CD4-positive, alpha-beta memory T cell (primary cell): ENCODE results near the gene CDH7. TPM values are rescaled to one million over a fixed set of nuclear protein-coding genes. Genes with fewer than 3 reads are reported as not detected.

Experiments
- CTCF ChIA-PET: fragments of 350-600 bp; sonication (Branson Sonifier 250); formaldehyde crosslinking; loops from one replicate; lab custom pipeline; 2021; ENCODE audit warnings: inconsistent platforms; ENCODE audit not compliant: partially characterized antibody; lab: Charles Lee
- POLR2A ChIA-PET: fragments of 350-600 bp; sonication (Branson Sonifier 250); formaldehyde crosslinking; loops from one replicate; lab custom pipeline; 2021; ENCODE audit not compliant: partially characterized antibody; lab: Charles Lee
- DNase-seq, 5 donors: peaks; one replicate each; pipeline versions ENCODE4 v3.0.0 to v3.0.0-alpha.2; 2020 to 2022; ENCODE audit warnings: mixed read lengths in 1 of 5
- H3K27ac ChIP-seq: one replicate; pipeline ENCODE4 v1.7.0; 2013; ENCODE audit warnings: low read depth, low read length
- H3K27me3 ChIP-seq: 2 replicates; pipeline ENCODE4 v1.7.0; 2013; ENCODE audit warnings: mild to moderate bottlenecking, low read length, moderate library complexity; ENCODE audit not compliant: insufficient read depth
- H3K36me3 ChIP-seq: 2 replicates; pipeline ENCODE4 v1.7.0; 2013; ENCODE audit warnings: mild to moderate bottlenecking, low read length, moderate library complexity; ENCODE audit not compliant: insufficient read depth
- H3K4me1 ChIP-seq: 2 replicates; pipeline ENCODE4 v1.7.0; 2013; ENCODE audit warnings: mild to moderate bottlenecking, low read length, moderate library complexity; ENCODE audit not compliant: insufficient read depth
- H3K4me3 ChIP-seq, 2 donors: one replicate each; pipeline ENCODE4 v1.7.0; 2013; ENCODE audit warnings: low read length in 2 of 2, mild to moderate bottlenecking in 1 of 2
- H3K9me3 ChIP-seq, 2 donors: one replicate each; pipeline ENCODE4 v1.7.0; 2013; ENCODE audit warnings: low read length in 2 of 2, control low read depth in 1 of 2; ENCODE audit not compliant: control insufficient read depth in 1 of 2
- H3K27ac Mint-ChIP-seq, 7 donors: one replicate each; pipeline ENCODE4 v1.8.0; 2020 to 2021; ENCODE audit warnings: mixed read lengths in 7 of 7, mild to moderate bottlenecking in 6 of 7, inconsistent platforms in 3 of 7, moderate library complexity in 3 of 7
- H3K27me3 Mint-ChIP-seq, 2 donors: one replicate each; pipeline ENCODE4 v1.8.0; 2020 to 2021; ENCODE audit warnings: mixed read lengths in 2 of 2
- H3K36me3 Mint-ChIP-seq, 2 donors: one replicate each; pipeline ENCODE4 v1.8.0; 2020 to 2021; ENCODE audit warnings: mixed read lengths in 2 of 2, inconsistent platforms in 1 of 2, mild to moderate bottlenecking in 1 of 2
- H3K4me1 Mint-ChIP-seq, 4 donors: one replicate each; pipeline ENCODE4 v1.8.0; 2020 to 2021; ENCODE audit warnings: mixed read lengths in 4 of 4, mild to moderate bottlenecking in 1 of 4
- H3K4me3 Mint-ChIP-seq, 8 donors: one replicate each; pipeline ENCODE4 v1.8.0; 2020 to 2021; ENCODE audit warnings: mixed read lengths in 8 of 8, mild to moderate bottlenecking in 7 of 8, moderate library complexity in 6 of 8, inconsistent platforms in 3 of 8
- H3K9me3 Mint-ChIP-seq, 8 donors: one replicate each; pipeline ENCODE4 v1.8.0; 2020 to 2021; ENCODE audit warnings: mixed read lengths in 8 of 8, mild to moderate bottlenecking in 5 of 8, inconsistent platforms in 3 of 8, moderate library complexity in 1 of 8
- intact Hi-C: fragments of 100-400 bp; cut with micrococcal nuclease; formaldehyde crosslinking; loops from one replicate; pipeline ENCODE4 v1.15.1; 2023
- polyA plus RNA-seq, 2 donors: library from polyadenylated mRNA; unstranded; fragments of 300-500 nt; fragmentation: Illumina TruSeq; gene quantifications; one replicate each; pipeline ENCODE4 v1.2.3, GENCODE V29; 2021
- total RNA-seq, 2 experiments: library from RNA; stranded (reverse); gene quantifications; one replicate each; pipeline ENCODE4 v1.2.3, GENCODE V29; 2021

The CDH7 gene
- total and polyA plus RNA-seq, 4 experiments from 2014 or later, result not detected

DNA sequence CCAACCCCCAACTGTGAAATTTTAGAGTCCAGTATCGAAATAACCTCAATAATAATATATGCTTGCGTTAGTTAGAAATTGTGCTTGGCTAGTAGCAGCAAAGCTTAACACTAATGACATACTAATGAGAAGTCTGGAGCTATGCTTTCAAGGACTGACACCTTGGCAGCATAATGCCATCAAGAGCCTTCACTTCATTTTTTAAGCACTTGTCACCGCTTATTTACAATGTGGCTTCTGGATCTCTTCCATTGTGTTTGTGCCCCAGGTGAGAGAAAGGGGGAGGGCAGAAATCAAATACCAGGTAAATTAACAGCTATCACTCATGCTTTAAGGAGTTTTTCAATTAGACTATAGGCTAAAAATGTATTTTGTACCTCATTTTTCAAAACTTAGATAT is 101.5 kb downstream of the CDH7 start:
- Mint-ChIP-seq H3K4me1 (no peaks in the 10 kb centered on the region), H3K27me3 (no peaks in the 10 kb centered on the region), H3K27ac (no peak overlapping the region), H3K36me3 (no peaks in the 10 kb centered on the region), H3K4me3 (no peak overlapping the region), H3K9me3 (peaks cover 0 to 8% (median under 1%) of the 10 kb centered on the region in 8 donors)
- Histone ChIP-seq H3K4me3 (no peak overlapping the region), H3K9me3 (no peaks in the 10 kb centered on the region), H3K4me1 (no peaks in the 10 kb centered on the region), H3K36me3 (no peaks in the 10 kb centered on the region), H3K27me3 (no peaks in the 10 kb centered on the region), H3K27ac (no peak overlapping the region)
- ChIA-PET CTCF (no interaction called here), POLR2A (no interaction called here)
- DNase-seq, result no peak
- intact Hi-C loops, result no loop called here

DNA sequence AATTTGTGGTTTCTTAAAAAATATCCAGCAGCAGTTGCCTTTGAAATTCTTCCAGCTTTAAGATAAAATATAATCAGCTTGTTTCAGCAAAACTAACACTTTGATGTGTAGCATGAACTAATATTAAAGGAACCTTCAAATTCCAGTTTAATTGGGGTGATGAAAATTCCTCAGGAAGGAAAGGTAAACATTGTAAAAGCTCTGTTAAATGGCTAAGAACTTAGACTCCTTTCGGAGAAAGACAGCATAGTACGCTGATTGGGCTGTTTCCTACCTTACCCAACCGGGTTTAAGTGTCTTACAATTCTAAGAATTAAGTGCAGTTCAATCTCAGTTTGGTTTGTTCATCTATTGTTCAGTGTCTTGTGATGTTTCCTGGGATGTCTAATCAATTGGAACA is 108.3 kb downstream of the CDH7 start:
- Histone ChIP-seq H3K27ac (no peak overlapping the region), H3K36me3 (no peaks in the 10 kb centered on the region), H3K4me3 (no peak overlapping the region), H3K27me3 (no peaks in the 10 kb centered on the region), H3K9me3 (no peaks in the 10 kb centered on the region), H3K4me1 (no peaks in the 10 kb centered on the region)
- H3K4me3 Mint-ChIP-seq, result no peak overlapping the region
- peaks cover 0 to 5% (median under 1%) of the 10 kb centered on the region in 8 donors for H3K9me3 Mint-ChIP-seq
- no peaks in the 10 kb centered on the region for H3K36me3 Mint-ChIP-seq
- CTCF ChIA-PET, result no interaction called here
- H3K4me1 Mint-ChIP-seq, result no peaks in the 10 kb centered on the region
- POLR2A ChIA-PET, result no interaction called here
- DNase-seq, result no peak
- no peaks in the 10 kb centered on the region for H3K27me3 Mint-ChIP-seq
- H3K27ac Mint-ChIP-seq, result no peak overlapping the region
- intact Hi-C loops, result no loop called here

DNA sequence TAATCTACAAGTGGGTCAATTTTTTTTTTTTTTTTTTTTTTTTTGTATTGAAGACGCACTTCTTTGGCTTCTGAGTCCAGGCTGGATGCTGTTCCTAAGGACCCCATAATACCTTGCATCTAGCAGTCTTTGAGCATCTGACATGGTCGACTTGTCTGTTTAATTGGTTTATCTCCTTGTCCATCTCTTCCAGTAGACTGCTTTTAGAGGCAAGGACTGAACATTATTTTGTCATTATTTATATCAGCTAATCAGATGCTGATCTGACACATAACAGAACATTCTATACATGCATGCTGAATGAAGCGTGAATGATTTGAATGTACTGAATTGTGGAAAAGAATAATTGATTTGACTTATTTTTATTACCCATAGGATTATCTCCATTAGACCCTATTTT is 118.7 kb downstream of the CDH7 start:
- CTCF ChIA-PET, result no interaction called here
- Mint-ChIP-seq H3K36me3 (no peaks in the 10 kb centered on the region), H3K4me3 (no peak overlapping the region), H3K27me3 (no peaks in the 10 kb centered on the region), H3K9me3 (peaks cover 0 to 25% (median 3%) of the 10 kb centered on the region in 8 donors), H3K4me1 (no peaks in the 10 kb centered on the region), H3K27ac (no peak overlapping the region)
- no peaks in the 10 kb centered on the region for H3K4me1 ChIP-seq
- H3K4me3 ChIP-seq, result no peak overlapping the region
- no peak overlapping the region for H3K27ac ChIP-seq
- POLR2A ChIA-PET, result no interaction called here
- H3K9me3 ChIP-seq, result peaks cover 0 to 5% of the 10 kb centered on the region in 2 donors
- H3K27me3 ChIP-seq, result no peaks in the 10 kb centered on the region
- intact Hi-C loops, result no loop called here
- DNase-seq, result no peak
- no peaks in the 10 kb centered on the region for H3K36me3 ChIP-seq

DNA sequence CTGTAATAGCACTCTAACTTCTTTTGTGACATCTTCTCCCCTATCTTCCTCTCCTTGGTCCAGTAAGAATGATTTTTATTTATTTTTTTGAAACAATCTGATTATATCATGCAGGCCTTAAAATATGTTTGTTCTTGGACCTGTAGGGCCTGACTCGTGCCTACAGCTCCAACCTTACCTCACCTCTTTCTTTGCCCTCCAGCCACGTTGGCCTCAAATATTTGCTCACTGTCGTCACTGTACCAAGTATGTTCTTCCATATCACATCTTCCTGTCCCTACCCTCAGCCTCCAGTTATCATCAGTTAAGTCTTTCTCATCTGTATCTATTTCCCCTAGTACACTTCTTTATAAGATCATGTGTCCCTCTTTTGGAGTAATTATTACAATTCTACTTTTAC is 125.5 kb downstream of the CDH7 start:
- ChIA-PET CTCF (no interaction called here), POLR2A (no interaction called here)
- peaks cover 0 to 17% (median 6%) of the 10 kb centered on the region in 8 donors for H3K9me3 Mint-ChIP-seq
- no peak overlapping the region for H3K4me3 Mint-ChIP-seq
- DNase-seq, result no peak
- H3K9me3 ChIP-seq, result no peaks in the 10 kb centered on the region
- H3K4me1 ChIP-seq, result no peaks in the 10 kb centered on the region
- intact Hi-C loops, result no loop called here
- no peaks in the 10 kb centered on the region for H3K27me3 ChIP-seq
- no peaks in the 10 kb centered on the region for H3K36me3 ChIP-seq
- no peak overlapping the region for H3K4me3 ChIP-seq
- H3K27ac Mint-ChIP-seq, result no peak overlapping the region
- no peaks in the 10 kb centered on the region for H3K4me1 Mint-ChIP-seq
- H3K27me3 Mint-ChIP-seq, result no peaks in the 10 kb centered on the region
- H3K27ac ChIP-seq, result no peak overlapping the region
- H3K36me3 Mint-ChIP-seq, result no peaks in the 10 kb centered on the region

DNA sequence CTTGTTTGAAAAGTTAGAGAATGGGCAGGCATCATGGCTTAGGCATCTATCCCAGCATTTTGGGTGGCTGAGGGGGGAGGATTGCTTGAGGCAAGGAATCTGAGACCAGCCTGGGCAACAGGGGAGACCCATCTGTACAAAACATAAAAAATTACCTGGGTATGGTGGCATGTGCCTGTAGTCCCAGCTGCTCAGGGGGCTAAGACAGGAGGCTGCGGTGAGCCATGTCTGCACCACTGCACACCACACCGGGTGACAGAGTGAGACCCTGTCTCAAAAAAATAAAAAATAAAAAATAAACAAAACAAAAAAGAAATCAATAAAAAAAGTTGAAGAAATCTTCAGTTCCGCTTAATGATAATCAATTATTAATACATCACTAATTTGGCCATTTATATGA is 146.5 kb downstream of the CDH7 start:
- Mint-ChIP-seq H3K27ac (no peak overlapping the region), H3K36me3 (no peaks in the 10 kb centered on the region), H3K4me3 (no peak overlapping the region), H3K27me3 (no peaks in the 10 kb centered on the region), H3K9me3 (peaks cover 0 to 8% (median 2%) of the 10 kb centered on the region in 8 donors), H3K4me1 (no peaks in the 10 kb centered on the region)
- Histone ChIP-seq H3K36me3 (no peaks in the 10 kb centered on the region), H3K4me1 (no peaks in the 10 kb centered on the region), H3K27me3 (no peaks in the 10 kb centered on the region), H3K27ac (no peak overlapping the region), H3K4me3 (no peak overlapping the region), H3K9me3 (no peaks in the 10 kb centered on the region)
- ChIA-PET CTCF (no interaction called here), POLR2A (no interaction called here)
- intact Hi-C loops, result no loop called here
- no peak for DNase-seq

DNA sequence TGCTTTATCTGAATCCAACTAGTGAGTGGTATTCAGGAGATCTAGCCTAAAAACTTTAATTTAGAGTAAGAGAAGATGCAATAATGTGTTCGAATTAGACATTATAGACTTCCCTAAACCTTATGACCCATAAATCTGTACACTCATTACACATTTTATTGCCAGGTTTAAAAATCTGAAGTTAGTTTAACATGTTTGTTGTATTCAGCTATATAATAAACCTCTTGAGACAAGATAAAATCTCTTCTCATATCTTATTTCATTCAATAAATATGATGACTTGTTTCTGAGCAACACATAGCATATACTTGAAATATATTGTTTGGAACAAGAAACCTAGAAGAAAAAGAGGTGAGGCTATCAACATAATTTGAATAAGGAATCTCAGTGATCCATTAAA is 150.7 kb downstream of the CDH7 start:
- Histone ChIP-seq H3K9me3 (no peaks in the 10 kb centered on the region), H3K4me1 (no peaks in the 10 kb centered on the region), H3K4me3 (no peak overlapping the region), H3K27ac (no peak overlapping the region), H3K36me3 (no peaks in the 10 kb centered on the region), H3K27me3 (no peaks in the 10 kb centered on the region)
- Mint-ChIP-seq H3K4me1 (no peaks in the 10 kb centered on the region), H3K36me3 (no peaks in the 10 kb centered on the region), H3K27ac (no peak overlapping the region), H3K9me3 (peaks cover 0 to 10% (median 4%) of the 10 kb centered on the region in 8 donors), H3K4me3 (no peak overlapping the region), H3K27me3 (no peaks in the 10 kb centered on the region)
- intact Hi-C loops, result no loop called here
- DNase-seq, result no peak
- POLR2A ChIA-PET, result no interaction called here
- CTCF ChIA-PET, result no interaction called here

DNA sequence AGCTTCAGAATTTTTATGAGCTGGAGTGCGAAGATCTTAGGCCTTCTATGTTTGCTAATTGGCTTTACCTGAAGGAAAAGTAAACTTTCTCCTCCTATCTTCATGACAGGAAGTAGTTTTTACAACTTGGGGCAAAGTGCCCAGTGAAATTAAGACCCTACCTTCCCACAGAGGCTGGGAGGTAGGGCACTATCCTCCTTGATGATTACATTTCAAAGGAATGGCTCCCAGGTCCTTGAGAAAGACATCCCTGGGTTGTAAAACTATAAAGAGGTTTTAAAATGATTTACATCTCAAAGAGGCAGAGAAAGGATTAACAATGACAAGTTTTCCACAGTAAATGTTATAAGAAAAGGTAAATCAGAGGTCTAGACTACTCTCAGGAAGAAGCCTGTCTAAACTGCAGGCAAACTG is 155.8 kb downstream of the CDH7 start:
- Histone ChIP-seq H3K27ac (no peak overlapping the region), H3K4me3 (no peak overlapping the region), H3K9me3 (no peaks in the 10 kb centered on the region), H3K27me3 (no peaks in the 10 kb centered on the region), H3K4me1 (no peaks in the 10 kb centered on the region), H3K36me3 (no peaks in the 10 kb centered on the region)
- no peak overlapping the region for H3K4me3 Mint-ChIP-seq
- H3K27ac Mint-ChIP-seq, result no peak overlapping the region
- intact Hi-C loops, result no loop called here
- no peaks in the 10 kb centered on the region for H3K36me3 Mint-ChIP-seq
- CTCF ChIA-PET, result no interaction called here
- POLR2A ChIA-PET, result no interaction called here
- H3K9me3 Mint-ChIP-seq, result peaks cover 0 to 7% (median 4%) of the 10 kb centered on the region in 8 donors
- H3K4me1 Mint-ChIP-seq, result no peaks in the 10 kb centered on the region
- no peak for DNase-seq
- H3K27me3 Mint-ChIP-seq, result no peaks in the 10 kb centered on the region

DNA sequence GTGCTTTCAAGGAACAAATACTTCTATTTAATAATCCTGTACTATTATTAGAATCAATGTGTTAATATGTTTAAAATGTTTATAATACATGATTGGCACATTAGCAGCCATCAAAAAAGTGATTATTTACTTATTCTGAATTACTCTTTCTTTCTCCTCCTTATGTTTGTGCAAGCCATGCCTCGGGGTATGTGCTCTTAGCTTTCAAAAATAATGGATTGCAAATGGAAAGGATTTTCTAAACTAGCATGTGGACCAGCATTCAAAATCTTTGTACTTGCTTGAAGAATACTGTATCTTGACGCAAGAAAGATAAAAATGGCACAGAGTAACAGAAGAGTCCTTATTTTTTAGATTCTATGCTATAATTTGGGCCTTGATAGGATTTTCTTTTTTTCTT is 156.5 kb downstream of the CDH7 start:
- no peak overlapping the region for H3K4me3 Mint-ChIP-seq
- Histone ChIP-seq H3K36me3 (no peaks in the 10 kb centered on the region), H3K27me3 (no peaks in the 10 kb centered on the region), H3K27ac (no peak overlapping the region), H3K4me1 (no peaks in the 10 kb centered on the region), H3K4me3 (no peak overlapping the region), H3K9me3 (no peaks in the 10 kb centered on the region)
- H3K36me3 Mint-ChIP-seq, result no peaks in the 10 kb centered on the region
- ChIA-PET POLR2A (no interaction called here), CTCF (no interaction called here)
- intact Hi-C loops, result no loop called here
- DNase-seq, result no peak
- H3K4me1 Mint-ChIP-seq, result no peaks in the 10 kb centered on the region
- no peak overlapping the region for H3K27ac Mint-ChIP-seq
- H3K9me3 Mint-ChIP-seq, result peaks cover 0 to 6% (median 4%) of the 10 kb centered on the region in 8 donors
- H3K27me3 Mint-ChIP-seq, result no peaks in the 10 kb centered on the region
